Esophagus squamous epithelium (tissue), 5 donors: ENCODE data around the gene SIMC1. TPM values are rescaled to one million over a fixed set of nuclear protein-coding genes. Genes with fewer than 3 reads are reported as not detected.
"Not testable (repeated sequence)": the region's sequence is repeated elsewhere in the genome, so short reads cannot be mapped to it uniquely, and the experiment has no call there.

Experiments used
- DNase-seq: peaks from one replicate; lab custom pipeline; 2025; lab: John Stamatoyannopoulos, UW
- H3K27ac ChIP-seq, 4 donors: fragments of 200-600 bp; sonication (generic); one replicate each; pipeline ENCODE4 v1.5.1; 2016 to 2019; ENCODE audit warnings: mild to moderate bottlenecking in 1 of 4
- H3K27me3 ChIP-seq, 4 donors: fragments of 200-600 bp; sonication (generic); 1 replicate in 3 of 4; 2 replicates in 1 of 4; pipeline versions ENCODE4 v1.5.1 to v1.6.0; 2017 to 2021; ENCODE audit warnings: antibody characterized with exemption in 1 of 4
- H3K36me3 ChIP-seq, 3 donors: fragments of 200-600 bp; sonication (generic); one replicate each; pipeline ENCODE4 v1.5.1; 2016 to 2019
- H3K4me1 ChIP-seq, 3 donors: fragments of 200-600 bp; sonication (generic); one replicate each; pipeline ENCODE4 v1.5.1; 2017 to 2019
- H3K4me3 ChIP-seq, 4 donors: fragments of 200-600 bp; sonication (generic); 1 replicate in 3 of 4; 2 replicates in 1 of 4; pipeline ENCODE4 v1.5.1; 2016 to 2019; ENCODE audit warnings: mild to moderate bottlenecking in 2 of 4, moderate library complexity in 1 of 4
- H3K9me3 ChIP-seq, 3 donors: fragments of 200-600 bp; sonication (generic); one replicate each; pipeline ENCODE4 v1.5.1; 2016 to 2019
- WGBS, 2 donors: methylation state at CpG; one replicate each; pipeline ENCODE4 v1.1.5; 2018; 5-methylcytosine and 5-hydroxymethylcytosine counted together
- intact Hi-C: fragments of 100-400 bp; cut with DNase I; formaldehyde crosslinking; loops from one replicate; pipeline ENCODE4 v1.15.0; 2022
- total RNA-seq, 4 donors: library from RNA; depleted of rRNA; stranded (reverse); fragments of >200 nt; gene quantifications; one replicate each; pipeline ENCODE4 v1.1.0, GENCODE V29; 2016
- donor health status: DM: yes; HTN: yes; CAD: no.

SIMC1 gene
- total RNA-seq, 4 donors from 2014 or later = 2.2 to 11.4 (median 5.6) TPM

DNA sequence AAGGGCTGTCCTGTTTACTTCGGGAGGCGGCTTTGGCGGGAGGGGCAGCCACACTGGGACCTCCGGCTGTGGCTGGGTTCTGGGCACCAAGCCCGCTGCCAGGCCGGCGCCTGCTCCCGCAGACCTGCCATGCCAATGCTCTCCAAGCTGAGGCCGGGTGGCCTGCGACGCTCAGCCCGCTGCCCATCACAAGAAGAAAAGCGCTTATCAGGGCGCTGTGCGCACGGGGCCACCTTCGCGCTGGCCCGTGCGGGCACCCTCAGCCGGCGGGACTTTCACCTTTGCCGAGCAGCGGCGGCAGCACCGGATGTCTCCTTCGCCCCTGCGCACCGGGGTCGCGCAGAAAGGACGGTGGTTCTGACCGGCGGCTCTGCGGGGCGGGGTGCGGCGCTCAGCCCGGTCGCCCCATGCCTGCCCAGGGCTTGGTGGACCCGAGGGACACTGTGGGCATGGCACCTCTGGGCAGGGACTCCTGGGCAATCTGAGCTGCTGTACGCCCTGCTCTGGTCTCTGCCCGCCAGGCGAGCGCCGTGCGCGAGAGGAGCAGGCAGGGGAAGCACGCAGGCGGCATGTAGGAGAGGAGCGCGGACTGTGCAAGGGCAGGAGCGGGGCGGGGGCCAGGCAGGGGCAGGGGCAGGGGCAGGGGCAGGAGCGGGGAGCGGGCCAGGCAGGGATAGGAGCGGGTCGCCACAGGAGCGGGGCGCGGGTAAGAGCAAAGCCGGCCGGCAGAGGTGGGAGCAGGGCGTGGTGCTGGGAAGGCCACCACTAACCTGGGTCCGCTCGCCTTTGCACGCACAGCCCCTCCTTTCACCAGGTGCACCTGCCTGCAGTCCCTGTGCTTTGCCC lies 43.8 kb upstream of the SIMC1 start:
- intact Hi-C loops, H3K27ac ChIP-seq, H3K36me3 ChIP-seq, DNase-seq, H3K9me3 ChIP-seq: not testable (repeated sequence)
- Histone ChIP-seq H3K4me1 (peaks cover 0 to 14% (median 0%) of the 10 kb centered on the region in 3 donors), H3K4me3 (peak overlapping the region in 1 of 4 donors; percentile 17), H3K27me3 (peaks cover 0 to 75% (median 3%) of the 10 kb centered on the region in 4 donors)
- WGBS, 2 donors = no CpG with 5 or more reads among the region's 67 CpGs

DNA sequence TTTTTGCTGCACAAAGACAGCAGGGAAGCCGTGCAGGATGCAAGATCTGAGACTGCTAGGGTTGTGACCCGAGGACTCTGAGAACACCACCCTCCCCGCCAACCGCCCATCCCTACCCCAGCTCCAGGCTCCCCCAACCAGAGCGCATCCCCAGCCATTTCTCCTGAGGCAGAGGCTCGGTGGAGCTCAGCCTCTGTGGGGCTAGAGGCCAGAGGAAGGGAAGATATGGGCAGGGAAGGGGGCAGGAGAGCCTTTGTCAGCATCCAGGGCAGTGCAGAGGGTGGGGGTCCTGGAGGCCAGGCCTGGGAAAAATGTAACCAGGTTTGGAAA lies 43.2 kb upstream of the SIMC1 start:
- no CpG with 5 or more reads among the region's 6 CpGs for WGBS, 2 donors
- H3K27ac ChIP-seq = not testable (repeated sequence)
- peaks cover 0 to 79% (median 3%) of the 10 kb centered on the region in 4 donors for H3K27me3 ChIP-seq

DNA sequence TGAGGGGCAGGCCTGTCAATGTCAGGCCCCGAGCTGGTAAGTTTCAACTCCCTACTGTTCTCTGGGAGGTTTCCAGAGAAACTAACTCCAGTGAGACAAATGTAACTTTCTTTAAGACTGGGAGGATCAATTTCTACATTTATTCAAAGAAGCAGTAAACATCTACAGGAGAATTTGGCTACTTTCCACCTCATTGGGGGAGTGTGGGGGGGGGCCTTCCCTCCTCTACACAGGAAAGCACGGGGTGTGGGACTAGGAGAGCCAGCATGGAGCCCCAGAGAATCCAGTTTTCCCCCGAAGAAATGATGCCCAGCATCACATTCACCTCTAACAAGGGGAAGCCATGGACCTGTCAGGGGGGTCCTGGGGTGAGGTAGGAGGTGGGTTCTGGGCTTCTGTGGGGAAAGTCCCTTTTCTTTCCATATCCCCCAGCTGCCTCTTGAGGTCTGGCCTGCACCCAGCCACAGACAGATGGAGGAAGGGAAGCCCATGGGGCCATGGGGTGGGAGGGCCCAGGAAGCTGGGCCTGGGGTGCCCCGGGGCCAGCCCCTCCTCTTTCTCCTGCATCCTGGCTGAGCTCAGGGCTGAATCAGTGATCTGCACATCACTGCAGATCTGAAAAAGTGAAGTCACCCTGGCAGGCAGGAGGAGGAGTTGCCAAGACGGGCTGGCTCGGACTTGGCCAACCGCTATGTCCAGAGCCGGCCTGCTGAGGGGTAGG lies 42.6 kb upstream of the SIMC1 start:
- H3K27ac ChIP-seq, intact Hi-C loops, DNase-seq, H3K36me3 ChIP-seq, H3K9me3 ChIP-seq, H3K4me3 ChIP-seq: not testable (repeated sequence)
- H3K27me3 ChIP-seq = peaks cover 0 to 85% (median 3%) of the 10 kb centered on the region in 4 donors
- WGBS, 2 donors = 22 to 39% methylated on average over 1 to 3 of the region's 8 CpGs
- peaks cover 0 to 17% (median 0%) of the 10 kb centered on the region in 3 donors for H3K4me1 ChIP-seq

More for the DNA sequence above, 43.2 kb upstream of the SIMC1 start:
- H3K9me3 ChIP-seq, DNase-seq, intact Hi-C loops, H3K36me3 ChIP-seq, H3K4me3 ChIP-seq: not testable (repeated sequence)
- H3K4me1 ChIP-seq = peaks cover 0 to 17% (median 0%) of the 10 kb centered on the region in 3 donors

DNA sequence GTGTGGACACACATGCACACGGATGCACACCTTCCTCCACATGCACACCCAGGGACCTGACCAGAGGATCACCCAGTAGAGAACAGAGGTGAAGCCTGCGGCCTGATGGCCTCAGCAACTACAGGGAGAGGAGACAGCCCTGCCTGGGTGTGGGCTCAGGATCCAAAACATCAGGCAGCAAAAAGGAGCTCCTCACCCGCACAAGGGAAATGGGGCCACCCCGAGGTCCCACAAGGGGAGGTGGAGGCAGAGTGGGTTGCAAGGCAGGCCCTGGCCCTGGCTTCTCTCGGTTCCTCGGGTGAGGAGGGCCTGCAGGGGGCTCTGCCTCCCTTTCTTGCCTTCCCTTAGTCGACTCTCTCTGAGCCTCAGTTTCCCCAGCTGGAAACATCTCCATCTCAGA lies 41.4 kb upstream of the SIMC1 start:
- intact Hi-C loops, H3K4me3 ChIP-seq, H3K27ac ChIP-seq, DNase-seq, H3K36me3 ChIP-seq, H3K9me3 ChIP-seq: not testable (repeated sequence)
- WGBS, 2 donors = 67% methylated on average over 5 of the region's 7 CpGs; no CpG with 5 or more reads in 1 of the 2 donors
- peaks cover 0 to 81% (median 3%) of the 10 kb centered on the region in 4 donors for H3K27me3 ChIP-seq
- peaks cover 0 to 17% (median 0%) of the 10 kb centered on the region in 3 donors for H3K4me1 ChIP-seq

DNA sequence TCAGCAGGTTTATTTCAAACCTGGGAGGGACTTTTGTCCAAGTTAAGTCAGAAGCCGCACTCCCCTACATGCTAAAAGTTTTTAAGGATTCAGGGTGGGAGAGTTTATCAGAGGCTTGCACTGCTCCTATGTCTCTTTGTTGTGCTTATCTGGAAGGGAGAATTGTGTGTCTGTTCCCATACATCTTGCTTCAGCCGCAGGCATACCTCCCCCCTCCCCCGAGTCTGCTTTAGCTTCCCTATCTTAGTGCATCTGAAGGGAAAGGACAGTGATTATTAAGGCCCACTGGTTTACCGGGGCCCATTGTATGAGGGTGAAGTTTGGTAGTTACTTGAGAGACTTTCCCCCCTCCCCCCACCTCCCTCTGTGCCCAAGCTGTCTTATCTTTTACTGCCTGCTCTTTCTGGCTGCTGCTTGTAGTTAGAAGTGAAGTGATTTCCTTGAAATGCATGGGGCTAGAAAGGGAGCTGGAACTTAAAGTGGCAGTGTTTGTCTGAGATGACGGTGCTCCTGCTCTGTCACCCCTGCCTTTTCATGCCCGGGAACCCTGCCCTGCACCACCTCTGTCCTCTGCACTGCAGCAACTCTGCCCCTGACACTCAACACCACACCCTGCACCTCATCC lies 40.9 kb upstream of the SIMC1 start:
- H3K4me3 ChIP-seq, intact Hi-C loops, H3K36me3 ChIP-seq, H3K27ac ChIP-seq, DNase-seq, H3K9me3 ChIP-seq: not testable (repeated sequence)
- WGBS, 2 donors = 47 to 59% methylated on average over 4 of the region's 6 CpGs
- Histone ChIP-seq H3K27me3 (peaks cover 0 to 75% (median 3%) of the 10 kb centered on the region in 4 donors), H3K4me1 (peaks cover 0 to 17% (median 0%) of the 10 kb centered on the region in 3 donors)

DNA sequence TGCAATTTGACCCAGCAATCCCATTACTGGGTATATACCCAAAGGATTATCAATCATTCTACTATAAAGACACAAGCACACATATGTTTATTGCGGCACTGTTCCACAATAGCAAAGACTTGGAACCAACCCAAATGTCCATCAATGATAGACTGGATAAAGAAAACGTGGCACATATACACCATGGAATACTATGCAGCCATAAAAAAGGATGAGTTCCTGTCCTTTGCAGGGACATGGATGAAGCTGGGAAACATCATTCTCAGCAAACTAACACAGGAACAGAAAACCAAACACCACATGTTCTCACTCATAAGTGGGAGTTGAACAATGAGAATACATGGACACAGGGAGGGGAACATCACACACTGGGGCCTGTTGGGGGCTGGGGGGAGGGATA lies 39.9 kb upstream of the SIMC1 start:
- H3K36me3 ChIP-seq, H3K4me3 ChIP-seq, H3K9me3 ChIP-seq, DNase-seq, intact Hi-C loops, H3K27ac ChIP-seq: not testable (repeated sequence)
- peaks cover 0 to 17% (median 0%) of the 10 kb centered on the region in 3 donors for H3K4me1 ChIP-seq
- H3K27me3 ChIP-seq = peaks cover 0 to 67% (median 3%) of the 10 kb centered on the region in 4 donors
- WGBS, 2 donors = 83% methylated on average over 1 of the region's 2 CpGs; no CpG with 5 or more reads in 1 of the 2 donors

DNA sequence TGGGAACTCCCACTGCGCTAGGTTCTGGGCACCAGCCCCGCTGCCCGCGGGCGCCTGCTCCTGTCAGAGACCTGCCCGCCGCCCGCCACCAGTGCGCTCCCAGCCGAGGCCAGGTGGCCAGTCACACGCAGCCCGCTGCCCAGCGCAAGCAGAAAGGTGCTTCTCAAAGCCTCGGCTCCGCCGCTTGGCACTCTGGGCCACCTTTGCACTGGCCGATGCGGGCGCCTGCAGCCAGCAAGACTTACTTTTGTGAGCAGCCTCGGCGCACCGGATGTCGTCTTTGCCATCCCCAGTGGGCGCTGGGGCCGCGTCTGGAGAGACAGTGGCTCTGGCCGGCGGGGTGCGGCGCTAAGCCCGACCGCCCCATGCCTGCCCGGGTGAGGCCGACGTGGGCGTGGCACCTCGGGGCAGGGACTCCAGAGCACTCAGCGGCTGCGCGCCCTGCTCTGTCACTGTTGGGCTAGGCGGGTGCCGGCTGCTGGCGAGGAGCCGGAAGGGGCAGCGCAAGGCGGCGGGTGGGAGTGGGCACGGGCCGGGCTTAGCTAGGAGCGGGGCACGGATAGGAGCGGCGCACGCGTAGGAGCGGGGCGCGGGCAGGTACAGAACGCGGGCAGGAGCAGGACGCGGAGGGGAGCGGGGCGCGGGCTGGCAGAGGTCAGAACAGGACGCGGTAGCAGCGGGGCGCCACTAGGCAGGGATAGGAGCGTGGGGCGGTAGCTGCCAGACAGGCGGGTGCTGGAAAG lies 39.1 kb upstream of the SIMC1 start:
- Histone ChIP-seq H3K27ac (peak overlapping the region in 1 of 4 donors; percentile 48), H3K4me1 (peaks cover 0 to 14% (median 0%) of the 10 kb centered on the region in 3 donors), H3K4me3 (peak overlapping the region; percentile 24 to 53 (median 34)), H3K27me3 (peaks cover 0 to 59% (median 3%) of the 10 kb centered on the region in 4 donors)
- H3K36me3 ChIP-seq, H3K9me3 ChIP-seq, DNase-seq, intact Hi-C loops: not testable (repeated sequence)
- WGBS, 2 donors = 0% methylated on average over 5 of the region's 72 CpGs; no CpG with 5 or more reads in 1 of the 2 donors

DNA sequence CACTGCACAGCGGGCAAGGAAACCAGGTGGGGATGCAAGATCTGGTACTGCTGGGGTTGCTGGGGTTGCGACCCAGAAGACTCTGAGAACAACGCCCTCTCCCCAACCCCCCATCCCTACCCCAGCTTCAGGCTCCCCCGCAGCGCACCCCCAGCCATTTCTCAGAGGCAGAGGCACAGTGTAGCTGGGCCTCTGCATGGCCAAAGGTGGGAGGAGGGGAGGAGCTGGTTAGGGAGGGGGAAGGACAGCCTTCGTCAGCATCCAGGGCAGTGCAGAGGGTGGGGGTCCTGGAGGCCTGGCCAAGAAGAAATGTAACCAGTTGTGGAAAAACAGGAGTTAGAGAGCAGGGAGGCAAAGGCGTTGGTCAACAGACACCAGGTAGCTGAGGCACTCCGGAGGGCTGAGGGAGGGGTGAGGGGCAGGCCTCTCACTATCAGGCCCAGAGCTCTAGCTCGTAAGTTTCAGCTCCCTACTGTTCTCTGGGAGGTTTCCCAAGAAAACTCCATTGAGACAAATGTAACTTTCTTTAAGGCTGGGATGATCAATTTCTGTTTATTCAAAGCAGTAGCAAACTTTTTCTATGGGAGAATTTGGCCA lies 38.3 kb upstream of the SIMC1 start:
- H3K9me3 ChIP-seq, H3K36me3 ChIP-seq, DNase-seq, H3K27ac ChIP-seq, intact Hi-C loops: not testable (repeated sequence)
- Histone ChIP-seq H3K4me1 (peaks cover 0 to 12% (median 0%) of the 10 kb centered on the region in 3 donors), H3K27me3 (peaks cover 0 to 53% (median 3%) of the 10 kb centered on the region in 4 donors), H3K4me3 (peak overlapping the region in 1 of 4 donors; percentile 40)
- WGBS, 2 donors = 23 to 34% methylated on average over 4 of the region's 9 CpGs
